Mesenchymal stem cell (in vitro differentiated cells and primary cell): Measurements from ENCODE around the gene ZNF554.

ENCODE experiments used
- DNase-seq: peaks from one replicate; pipeline ENCODE4 v3.0.0-alpha.2; 2013
- H2AFZ ChIP-seq: one replicate; pipeline ENCODE4 v1.6.1; 2013; ENCODE audit warnings: low read depth, mild to moderate bottlenecking, control low read depth, inconsistent platforms, low read length, moderate library complexity
- H2AK5ac ChIP-seq: 2 replicates; pipeline ENCODE4 v1.6.1; 2013; ENCODE audit warnings: low read length, moderate library complexity, mild to moderate bottlenecking, inconsistent platforms; ENCODE audit not compliant: severe bottlenecking
- H2BK120ac ChIP-seq: one replicate; pipeline ENCODE4 v1.6.1; 2013; ENCODE audit warnings: low read depth, mild to moderate bottlenecking, inconsistent platforms, low read length, moderate library complexity
- H2BK12ac ChIP-seq, 2 experiments: one replicate each; pipeline ENCODE4 v1.6.1; 2013; ENCODE audit warnings: inconsistent platforms in 2 of 2, low read length in 2 of 2, mild to moderate bottlenecking in 2 of 2, moderate library complexity in 2 of 2, control low read depth in 1 of 2
- H2BK15ac ChIP-seq: one replicate; pipeline ENCODE4 v1.6.1; 2013; ENCODE audit warnings: mild to moderate bottlenecking, low read depth, inconsistent platforms; ENCODE audit not compliant: poor library complexity, severe bottlenecking
- H2BK5ac ChIP-seq: 2 replicates; pipeline ENCODE4 v1.6.1; 2013; ENCODE audit warnings: low read depth, mild to moderate bottlenecking, low read length, control low read depth, inconsistent platforms; ENCODE audit not compliant: poor library complexity, severe bottlenecking
- H3K14ac ChIP-seq, 2 experiments: one replicate each; pipeline ENCODE4 v1.6.1; 2013; ENCODE audit warnings: inconsistent platforms in 2 of 2, low read length in 2 of 2, control low read depth in 1 of 2, mild to moderate bottlenecking in 1 of 2, moderate library complexity in 1 of 2
- H3K18ac ChIP-seq, 2 experiments: one replicate each; pipeline ENCODE4 v1.6.1; 2013; ENCODE audit warnings: inconsistent platforms in 2 of 2, low read length in 2 of 2, control low read depth in 1 of 2, low read depth in 1 of 2, mild to moderate bottlenecking in 1 of 2
- H3K23ac ChIP-seq, 2 experiments: one replicate each; pipeline ENCODE4 v1.6.1; 2013; ENCODE audit warnings: inconsistent platforms in 2 of 2, low read length in 2 of 2, mild to moderate bottlenecking in 2 of 2, moderate library complexity in 2 of 2, control low read depth in 1 of 2
- H3K27ac ChIP-seq: 2 replicates; pipeline ENCODE4 v1.5.1; 2013; ENCODE audit warnings: mild to moderate bottlenecking, moderate library complexity, low read length, control low read depth, inconsistent platforms; ENCODE audit not compliant: poor library complexity, severe bottlenecking
- H3K27me3 ChIP-seq, 2 experiments: 2 replicates each; pipeline versions ENCODE4 v1.6.1 to v1.7.0; 2013; ENCODE audit warnings: low read length in 2 of 2, mild to moderate bottlenecking in 2 of 2, moderate library complexity in 2 of 2, control low read depth in 1 of 2, inconsistent platforms in 1 of 2; ENCODE audit not compliant: control insufficient read depth in 1 of 2, insufficient read depth in 1 of 2
- H3K36me3 ChIP-seq, 2 experiments: 2 replicates each; pipeline versions ENCODE4 v1.6.1 to v1.7.0; 2013; ENCODE audit warnings: low read length in 2 of 2, control low read depth in 1 of 2, inconsistent platforms in 1 of 2, low read depth in 1 of 2, mild to moderate bottlenecking in 1 of 2; ENCODE audit not compliant: insufficient read depth in 2 of 2, control insufficient read depth in 1 of 2
- H3K4ac ChIP-seq, 2 experiments: one replicate each; pipeline ENCODE4 v1.6.1; 2013; ENCODE audit warnings: inconsistent platforms in 2 of 2, low read length in 2 of 2, mild to moderate bottlenecking in 2 of 2, moderate library complexity in 2 of 2, control low read depth in 1 of 2, low read depth in 1 of 2
- H3K4me1 ChIP-seq: 2 replicates; pipeline ENCODE4 v1.6.1; 2013; ENCODE audit warnings: low read depth, low read length, control low read depth; ENCODE audit not compliant: control insufficient read depth, insufficient read depth
- H3K4me2 ChIP-seq: 2 replicates; pipeline ENCODE4 v1.6.1; 2013; ENCODE audit warnings: low read length, mild to moderate bottlenecking, inconsistent platforms; ENCODE audit not compliant: poor library complexity, severe bottlenecking
- H3K4me3 ChIP-seq, 2 experiments: 2 replicates each; pipeline versions ENCODE4 v1.5.1 to v1.7.0; 2013; ENCODE audit warnings: low read length in 2 of 2, mild to moderate bottlenecking in 2 of 2, control low read depth in 1 of 2, low read depth in 1 of 2; ENCODE audit not compliant: insufficient read depth in 1 of 2
- H3K79me1 ChIP-seq: replicated peaks from 2 replicates; pipeline ENCODE4 v1.6.1; 2013; ENCODE audit warnings: mild to moderate bottlenecking, control low read depth, low read length, inconsistent platforms; ENCODE audit not compliant: poor library complexity, severe bottlenecking
- H3K9ac ChIP-seq: 2 replicates; pipeline ENCODE4 v1.7.0; 2013; ENCODE audit warnings: mild to moderate bottlenecking, low read length, moderate library complexity
- H3K9me3 ChIP-seq: 2 replicates; pipeline ENCODE4 v1.7.0; 2013; ENCODE audit warnings: mild to moderate bottlenecking, low read length; ENCODE audit not compliant: control insufficient read depth
- H4K8ac ChIP-seq: one replicate; pipeline ENCODE4 v1.6.1; 2013; ENCODE audit warnings: inconsistent platforms, mild to moderate bottlenecking, low read length, moderate library complexity
- H4K91ac ChIP-seq: one replicate; pipeline ENCODE4 v1.6.1; 2013; ENCODE audit warnings: mild to moderate bottlenecking, low read length, inconsistent platforms
- WGBS: methylation state at CpG from one replicate; pipeline ENCODE4 v1.1.7; 2013; ENCODE audit warnings: mixed read lengths; 5-methylcytosine and 5-hydroxymethylcytosine counted together

The ZNF554 gene

GRCh38 chr19:2865334-2866100 lies 45.8 kb downstream of the ZNF554 start:
- Histone ChIP-seq H3K4me3 (no peak overlapping the region), H2BK12ac (no peak overlapping the region), H4K91ac (no peak overlapping the region), H2AFZ (no peak overlapping the region), H3K4me2 (no peak overlapping the region), H4K8ac (no peak overlapping the region), H3K23ac (no peak overlapping the region), H3K9ac (no peak overlapping the region), H3K79me1 (no peaks in the 10 kb centered on the region), H2BK15ac (no peak overlapping the region), H3K36me3 (no peaks in the 10 kb centered on the region), H3K14ac (no peak overlapping the region), H3K27ac (no peak overlapping the region), H3K4ac (no peak overlapping the region), H2BK120ac (no peak overlapping the region), H3K18ac (no peak overlapping the region), H3K4me1 (no peaks in the 10 kb centered on the region), H2AK5ac (no peak overlapping the region), H2BK5ac (no peak overlapping the region), H3K27me3 (no peaks in the 10 kb centered on the region), H3K9me3 (peaks cover 14% of the 10 kb centered on the region)
- no peak for DNase-seq
- WGBS = 85% methylated on average over 12 of the region's 12 CpGs

DNA sequence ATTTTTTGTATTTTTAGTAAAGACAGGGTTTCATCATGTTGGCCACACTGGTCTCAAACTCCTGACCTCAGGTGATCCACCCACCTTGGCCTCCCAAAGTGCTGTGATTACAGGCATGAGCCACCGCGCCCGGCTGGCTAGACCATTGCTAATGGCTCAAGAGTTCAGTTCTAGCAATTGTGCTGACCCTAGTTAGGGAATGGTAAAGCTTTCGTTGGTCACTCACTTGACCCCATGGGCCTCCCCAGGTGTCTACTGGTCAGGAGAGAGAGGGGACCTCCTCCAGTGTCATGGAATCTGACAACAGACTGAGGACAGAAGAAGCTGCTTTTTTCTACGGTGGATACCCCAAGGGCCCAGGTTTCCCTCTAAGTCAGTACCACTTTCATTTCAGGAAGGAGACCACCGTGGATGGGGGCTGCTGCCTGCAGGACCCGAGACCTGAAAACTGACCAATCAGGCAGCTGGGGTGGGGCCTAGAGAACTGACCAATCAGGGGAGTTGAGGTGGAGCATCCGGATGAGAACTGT lies 46.9 kb downstream of the ZNF554 start:
- Histone ChIP-seq H3K4me1 (no peaks in the 10 kb centered on the region), H2AK5ac (no peak overlapping the region), H3K14ac (no peak overlapping the region), H3K18ac (no peak overlapping the region), H3K4me2 (no peak overlapping the region), H3K27me3 (no peaks in the 10 kb centered on the region), H2AFZ (no peak overlapping the region), H2BK12ac (no peak overlapping the region), H4K8ac (no peak overlapping the region), H3K27ac (no peak overlapping the region), H3K4me3 (no peak overlapping the region), H2BK15ac (no peak overlapping the region), H2BK5ac (no peak overlapping the region), H3K79me1 (no peaks in the 10 kb centered on the region), H3K4ac (no peak overlapping the region), H3K23ac (no peak overlapping the region), H3K9me3 (peaks cover 11% of the 10 kb centered on the region), H3K36me3 (no peaks in the 10 kb centered on the region), H3K9ac (no peak overlapping the region), H2BK120ac (no peak overlapping the region), H4K91ac (no peak overlapping the region)
- WGBS = 93% methylated on average over 7 of the region's 8 CpGs
- DNase-seq = no peak

GRCh38 chr19:2867025-2867991 lies 47.6 kb downstream of the ZNF554 start, which contains the start of gene ZNF556:
Gene ZNF556, plus strand, starts transcription at chr19:2867335. Its CDS starts 87 bp downstream, at chr19:2867422.
- Histone ChIP-seq H2BK15ac (no peak within 1 kb of the TSS), H3K4ac (no peak within 1 kb of the TSS), H4K8ac (no peak within 1 kb of the TSS), H3K18ac (no peak within 1 kb of the TSS), H3K23ac (no peak within 1 kb of the TSS), H3K36me3 (no peaks in the 10 kb centered on the region), H3K4me1 (no peaks in the 10 kb centered on the region), H3K4me2 (no peak within 1 kb of the TSS), H4K91ac (no peak within 1 kb of the TSS), H2BK5ac (no peak within 1 kb of the TSS), H2BK12ac (no peak within 1 kb of the TSS), H3K14ac (no peak within 1 kb of the TSS), H3K27ac (no peak within 1 kb of the TSS), H3K4me3 (no peak within 1 kb of the TSS), H3K9ac (no peak within 1 kb of the TSS), H3K79me1 (no peaks in the 10 kb centered on the region), H3K27me3 (no peaks in the 10 kb centered on the region), H2AFZ (no peak within 1 kb of the TSS), H3K9me3 (peaks cover 8% of the 10 kb centered on the region), H2BK120ac (no peak within 1 kb of the TSS), H2AK5ac (no peak within 1 kb of the TSS)
- 89% methylated on average over 28 of the region's 36 CpGs for WGBS
- no peak for DNase-seq

- no peak overlapping the region for H3K4ac ChIP-seq
Observed at GRCh38 chr19:2869618-2870017, 50.0 kb downstream of the ZNF554 start.

More at GRCh38 chr19:2869618-2870017, 50.0 kb downstream of the ZNF554 start:
- Histone ChIP-seq H3K4me1 (no peaks in the 10 kb centered on the region), H4K8ac (no peak overlapping the region), H3K4me3 (no peak overlapping the region), H2BK120ac (no peak overlapping the region), H3K18ac (no peak overlapping the region), H2BK5ac (no peak overlapping the region), H3K9me3 (peaks cover 5% of the 10 kb centered on the region), H2AFZ (no peak overlapping the region), H3K27ac (no peak overlapping the region), H3K4me2 (no peak overlapping the region), H3K14ac (no peak overlapping the region), H4K91ac (no peak overlapping the region), H2AK5ac (no peak overlapping the region), H3K23ac (no peak overlapping the region), H3K36me3 (no peaks in the 10 kb centered on the region), H2BK12ac (no peak overlapping the region), H3K9ac (no peak overlapping the region), H3K27me3 (no peaks in the 10 kb centered on the region), H2BK15ac (no peak overlapping the region), H3K79me1 (no peaks in the 10 kb centered on the region)
- DNase-seq = no peak
- 74% methylated on average over 10 of the region's 10 CpGs for WGBS
